ENCODE measurements around the gene NADK2. TPM values are rescaled to one million over a fixed set of nuclear protein-coding genes. Genes with fewer than 3 reads are reported as not detected.

Gene NADK2
- total RNA-seq, 1 experiment from 2014 or later: 16.0 TPM

- H3K4me3 ChIP-seq (ENCODE audit: insufficient read depth, low read depth, low read length): peak overlapping the region; percentile 84
- no peaks in the 10 kb centered on the region for H3K27me3 ChIP-seq (ENCODE audit: control insufficient read depth, insufficient read depth, low read length)
- DNase-seq: peak; percentile 18
- H3K36me3 ChIP-seq (replicated peaks; ENCODE audit: control insufficient read depth, insufficient read depth, low read length): peaks cover 8% of the 10 kb centered on the region
Observed at GRCh38 chr5:36152324-36153297, 89.1 kb downstream of the NADK2 start.

- DNase-seq: peak; percentile 92
- no peaks in the 10 kb centered on the region for H3K27me3 ChIP-seq (ENCODE audit: control insufficient read depth, insufficient read depth, low read length)
- H3K4me3 ChIP-seq (ENCODE audit: insufficient read depth, low read depth, low read length): peak within 1 kb of the TSS; percentile 84
- H3K36me3 ChIP-seq (replicated peaks; ENCODE audit: control insufficient read depth, insufficient read depth, low read length): peaks cover 5% of the 10 kb centered on the region
Observed at GRCh38 chr5:36151434-36152323, 90.0 kb downstream of the NADK2 start, which contains the start of the genes LMBRD2 and SKP2. LMBRD2 (minus strand) TSS chr5:36151887; CDS start chr5:36143349, 8,538 bp downstream. SKP2 (plus strand) TSS chr5:36152111; CDS start chr5:36152263, 152 bp downstream.

GRCh38 chr5:36150676-36151433, 90.9 kb downstream of the NADK2 start:
- peak; percentile 54 for DNase-seq
- no peaks in the 10 kb centered on the region for H3K27me3 ChIP-seq (ENCODE audit: control insufficient read depth, insufficient read depth, low read length)
- peaks cover 5% of the 10 kb centered on the region for H3K36me3 ChIP-seq (replicated peaks; ENCODE audit: control insufficient read depth, insufficient read depth, low read length)
- peak overlapping the region; percentile 84 for H3K4me3 ChIP-seq (ENCODE audit: insufficient read depth, low read depth, low read length)

GRCh38 chr5:36147681-36148080, 94.0 kb downstream of the NADK2 start:
- no peaks in the 10 kb centered on the region for H3K27me3 ChIP-seq (ENCODE audit: control insufficient read depth, insufficient read depth, low read length)
- no peak overlapping the region for H3K4me3 ChIP-seq (ENCODE audit: insufficient read depth, low read depth, low read length)
- DNase-seq: no peak
- no peaks in the 10 kb centered on the region for H3K36me3 ChIP-seq (replicated peaks; ENCODE audit: control insufficient read depth, insufficient read depth, low read length)

GRCh38 chr5:36146390-36146789, 95.3 kb downstream of the NADK2 start:
- no peaks in the 10 kb centered on the region for H3K27me3 ChIP-seq (ENCODE audit: control insufficient read depth, insufficient read depth, low read length)
- no peak overlapping the region for H3K4me3 ChIP-seq (ENCODE audit: insufficient read depth, low read depth, low read length)
- DNase-seq: no peak
- H3K36me3 ChIP-seq (replicated peaks; ENCODE audit: control insufficient read depth, insufficient read depth, low read length): no peaks in the 10 kb centered on the region

GRCh38 chr5:36145311-36145710, 96.4 kb downstream of the NADK2 start:
- no peak overlapping the region for H3K4me3 ChIP-seq (ENCODE audit: insufficient read depth, low read depth, low read length)

More at GRCh38 chr5:36145311-36145710, 96.4 kb downstream of the NADK2 start:
- Histone ChIP-seq H3K27me3 (ENCODE audit: control insufficient read depth, insufficient read depth, low read length) (no peaks in the 10 kb centered on the region), H3K36me3 (replicated peaks; ENCODE audit: control insufficient read depth, insufficient read depth, low read length) (no peaks in the 10 kb centered on the region)
- no peak for DNase-seq

Other genes starting within 250 kb of the NADK2 start
- 4.7 and 6.5 TPM in 2 replicates for gene UGT3A2, start 175.0 kb downstream of the NADK2 start, total RNA-seq (2014; rRNA removed; shearing (Covaris generic))
- gene LMBRD2, start 90.0 kb downstream of the NADK2 start, total RNA-seq (2014; rRNA removed; shearing (Covaris generic)): 4.1 and 5.0 TPM in 2 replicates
- gene SKP2, start 89.8 kb downstream of the NADK2 start, total RNA-seq (2014; rRNA removed; shearing (Covaris generic)): 60.7 and 90.0 TPM in 2 replicates
- gene RANBP3L, start 60.0 kb upstream of the NADK2 start, total RNA-seq (2014; rRNA removed; shearing (Covaris generic)): not detected in 2 replicates

Data from H7 (cell line).